Stimulated activated CD4-positive, alpha-beta T cell treated with anti-CD3 and anti-CD28 coated beads, Interleukin-15, amount 100 ng/mL, for 1 hour (primary cell): ENCODE data around the gene MIER3.

Experiments
- DNase-seq, 2 donors: peaks; one replicate each; pipeline ENCODE4 v3.0.0-alpha.2; 2020; ENCODE audit warnings: low read depth in 1 of 2, low spot score in 1 of 2

Gene MIER3

DNA sequence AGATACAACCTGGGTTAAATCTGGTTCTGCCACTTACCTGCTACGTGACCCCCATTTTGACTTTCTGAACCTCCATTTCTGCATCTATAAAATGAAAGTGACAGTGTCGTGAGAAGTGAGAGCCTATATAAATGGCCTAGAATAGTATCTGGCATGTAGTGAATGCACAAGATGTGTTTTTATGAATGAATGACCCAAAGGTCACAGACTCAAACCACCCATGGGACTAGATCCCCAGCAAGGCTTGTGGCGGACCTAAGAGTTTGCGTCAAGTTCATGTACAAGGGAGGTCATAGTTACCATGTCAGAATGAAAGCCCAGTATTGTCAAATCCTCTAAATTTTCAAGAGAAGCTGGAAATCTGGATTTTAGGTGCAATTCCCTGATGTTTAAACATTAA lies 53.7 kb downstream of the MIER3 start:
- no peak for DNase-seq

GRCh38 chr5:56896763-56897162 lies 55.2 kb downstream of the MIER3 start:
- DNase-seq = no peak

- DNase-seq = no peak
Observed at GRCh38 chr5:56893251-56893951, 58.5 kb downstream of the MIER3 start.

DNA sequence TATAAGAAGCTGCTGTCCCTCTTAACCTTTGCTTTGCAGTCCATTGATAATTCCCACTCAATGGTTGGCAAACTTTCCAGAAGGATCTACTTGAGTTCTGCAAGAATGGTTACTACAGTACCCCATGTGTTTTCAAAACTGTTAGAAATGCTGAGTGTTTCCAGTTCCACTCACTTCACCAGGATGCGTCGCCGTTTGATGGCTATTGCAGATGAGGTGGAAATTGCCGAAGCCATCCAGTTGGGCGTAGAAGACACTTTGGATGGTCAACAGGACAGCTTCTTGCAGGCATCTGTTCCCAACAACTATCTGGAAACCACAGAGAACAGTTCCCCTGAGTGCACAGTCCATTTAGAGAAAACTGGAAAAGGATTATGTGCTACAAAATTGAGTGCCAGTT lies 70.4 kb downstream of the MIER3 start:
- DNase-seq = no peak

- no peak for DNase-seq
Observed at GRCh38 chr5:56876327-56876726, 75.6 kb downstream of the MIER3 start.

- DNase-seq = no peak
Observed at GRCh38 chr5:56873056-56873455, 78.9 kb downstream of the MIER3 start.

- DNase-seq = no peak
Observed at GRCh38 chr5:56871777-56872176, 80.1 kb downstream of the MIER3 start.
